ENCODE results near the gene SH3BP5L. TPM values are rescaled to one million over a fixed set of nuclear protein-coding genes. Genes with fewer than 3 reads are reported as not detected.
"Not testable (repeated sequence)": the region's sequence is repeated elsewhere in the genome, so short reads cannot be mapped to it uniquely, and the experiment has no call there.

Gene SH3BP5L
- total RNA-seq, 2 donors from 2014 or later, result 23.3 to 35.3 TPM

- TF ChIP-seq CTCF (IDR thresholded peaks at IDR 0.05) (no peak), POLR2AphosphoS5 (IDR thresholded peaks at IDR 0.05) (no peak), POLR2A (IDR thresholded peaks at IDR 0.05) (no peak)
- intact Hi-C loops (cut with DNase I), result no loop called here
- no peaks in the 10 kb centered on the region for H3K27me3 ChIP-seq (replicated peaks; ENCODE audit: insufficient read depth)
- no peaks in the 10 kb centered on the region for H3K4me1 ChIP-seq (replicated peaks)
- H3K4me3 ChIP-seq, result peak overlapping the region; percentile 51 to 77
- WGBS, result 50% methylated on average over 11 of the region's 11 CpGs
- H3K9me3 ChIP-seq, result no peaks in the 10 kb centered on the region
- DNase-seq (ENCODE audit: low spot score), result no peak
- peak overlapping the region; percentile 95 to 99 for H3K27ac ChIP-seq
- no peaks in the 10 kb centered on the region for H3K36me3 ChIP-seq
Observed at GRCh38 chr1:248837045-248837780, 11.5 kb upstream of the SH3BP5L start.

- Histone ChIP-seq H3K4me1 (replicated peaks) (no peaks in the 10 kb centered on the region), H3K27ac (no peak overlapping the region), H3K9me3 (no peaks in the 10 kb centered on the region), H3K27me3 (replicated peaks; ENCODE audit: insufficient read depth) (no peaks in the 10 kb centered on the region), H3K36me3 (no peaks in the 10 kb centered on the region), H3K4me3 (no peak overlapping the region)
- TF ChIP-seq POLR2A (IDR thresholded peaks at IDR 0.05) (no peak), POLR2AphosphoS5 (IDR thresholded peaks at IDR 0.05) (no peak), CTCF (IDR thresholded peaks at IDR 0.05) (no peak)
- intact Hi-C loops (cut with DNase I), result no loop called here
- DNase-seq (ENCODE audit: low spot score), result no peak
- 67% methylated on average over 7 of the region's 7 CpGs for WGBS
Observed at GRCh38 chr1:248834343-248834940, 8.7 kb upstream of the SH3BP5L start.

GRCh38 chr1:248831842-248832241 lies 6.1 kb upstream of the SH3BP5L start:
- TF ChIP-seq CTCF (IDR thresholded peaks at IDR 0.05), result no peak
- TF ChIP-seq POLR2A (IDR thresholded peaks at IDR 0.05), result no peak
- TF ChIP-seq POLR2AphosphoS5 (IDR thresholded peaks at IDR 0.05), result no peak
- no peaks in the 10 kb centered on the region for H3K27me3 ChIP-seq (replicated peaks; ENCODE audit: insufficient read depth)
- no peak overlapping the region for H3K4me3 ChIP-seq
- no peak overlapping the region for H3K27ac ChIP-seq
- WGBS, result 90% methylated on average over 1 of the region's 1 CpG
- H3K9me3 ChIP-seq, result no peaks in the 10 kb centered on the region
- no peak for DNase-seq (ENCODE audit: low spot score)
- no peaks in the 10 kb centered on the region for H3K4me1 ChIP-seq (replicated peaks)
- intact Hi-C loops (cut with DNase I), result no loop called here
- no peaks in the 10 kb centered on the region for H3K36me3 ChIP-seq

- intact Hi-C loops (cut with DNase I); H3K4me3 ChIP-seq; H3K27ac ChIP-seq; H3K36me3 ChIP-seq; H3K9me3 ChIP-seq; H3K27me3 ChIP-seq (replicated peaks; ENCODE audit: insufficient read depth); H3K4me1 ChIP-seq (replicated peaks); DNase-seq (ENCODE audit: low spot score): not testable (repeated sequence)
- WGBS, result 68% methylated on average over 3 of the region's 3 CpGs
Observed at GRCh38 chr1:248830718-248831017, 5.0 kb upstream of the SH3BP5L start.

GRCh38 chr1:248828845-248829244 lies 3.1 kb upstream of the SH3BP5L start:
- intact Hi-C loops (cut with DNase I), result no loop called here
- 83% methylated on average over 3 of the region's 3 CpGs for WGBS
- Histone ChIP-seq H3K36me3 (no peaks in the 10 kb centered on the region), H3K27ac (no peak overlapping the region), H3K9me3 (no peaks in the 10 kb centered on the region), H3K27me3 (replicated peaks; ENCODE audit: insufficient read depth) (no peaks in the 10 kb centered on the region), H3K4me1 (replicated peaks) (peaks cover 8% of the 10 kb centered on the region), H3K4me3 (no peak overlapping the region)
- TF ChIP-seq POLR2AphosphoS5 (IDR thresholded peaks at IDR 0.05), result no peak
- TF ChIP-seq CTCF (IDR thresholded peaks at IDR 0.05), result no peak
- TF ChIP-seq POLR2A (IDR thresholded peaks at IDR 0.05), result no peak
- DNase-seq (ENCODE audit: low spot score), result no peak

All from prostate gland (tissue), 2 donors.